H1 (cell line): ENCODE data around the gene SLC26A8. TPM values are rescaled to one million over a fixed set of nuclear protein-coding genes. Genes with fewer than 3 reads are reported as not detected.
"Not testable (repeated sequence)": the region's sequence is repeated elsewhere in the genome, so short reads cannot be mapped to it uniquely, and the experiment has no call there.

ENCODE experiments used
- CTCF ChIA-PET: fragments of 300-600 bp; sonication (Branson Sonifier 250); formaldehyde crosslinking; loops from one replicate; lab custom pipeline; 2021; ENCODE audit not compliant: partially characterized antibody; lab: Charles Lee
- POLR2A ChIA-PET: fragments of 300-600 bp; sonication (Branson Sonifier 250); formaldehyde crosslinking; loops from one replicate; lab custom pipeline; 2021; ENCODE audit warnings: inconsistent platforms; ENCODE audit not compliant: partially characterized antibody; lab: Charles Lee
- DNase-seq, 2 experiments: peaks; one replicate each; pipeline versions ENCODE4 v3.0.0 to v3.0.0-alpha.2; 2010 to 2022; ENCODE audit warnings: low spot score in 2 of 2, low read depth in 1 of 2, mixed read lengths in 1 of 2
- FAIRE-seq: peaks from 2 replicates; lab custom pipeline; 2011; peaks lifted over from hg19 to GRCh38; lab: Jason Lieb, UNC
- H2AFZ ChIP-seq: 2 replicates; pipeline ENCODE4 v1.8.1; 2012; ENCODE audit warnings: low read length, inconsistent platforms
- H2AK5ac ChIP-seq: 2 replicates; pipeline ENCODE4 v1.6.1; 2013; ENCODE audit warnings: low read depth, low read length
- H2BK120ac ChIP-seq: replicated peaks from 2 replicates; pipeline ENCODE3; 2013; ENCODE audit warnings: low read depth, low read length, inconsistent platforms
- H2BK12ac ChIP-seq: 2 replicates; pipeline ENCODE4 v1.6.1; 2013; ENCODE audit warnings: low read depth, low read length
- H2BK15ac ChIP-seq: 2 replicates; pipeline ENCODE4 v1.6.1; 2013; ENCODE audit warnings: low read length
- H2BK20ac ChIP-seq: 2 replicates; pipeline ENCODE4 v1.6.1; 2013; ENCODE audit warnings: low read length
- H2BK5ac ChIP-seq: 2 replicates; pipeline ENCODE4 v1.6.1; 2013; ENCODE audit warnings: low read depth, low read length
- H3K14ac ChIP-seq: 2 replicates; pipeline ENCODE4 v1.6.1; 2013; ENCODE audit warnings: inconsistent platforms; ENCODE audit not compliant: insufficient read length
- H3K18ac ChIP-seq: 2 replicates; pipeline ENCODE4 v1.6.1; 2013; ENCODE audit warnings: low read length; ENCODE audit errors: extremely low read depth
- H3K23ac ChIP-seq: 2 replicates; pipeline ENCODE4 v1.6.1; 2013; ENCODE audit warnings: inconsistent platforms; ENCODE audit not compliant: insufficient read length
- H3K23me2 ChIP-seq: 2 replicates; pipeline ENCODE4 v1.6.1; 2013; ENCODE audit warnings: low read depth, low read length
- H3K27ac ChIP-seq: 2 replicates; pipeline ENCODE4 v1.6.1; 2011; ENCODE audit warnings: low read depth, low read length, inconsistent platforms
- H3K27me3 ChIP-seq, 4 experiments: replicated peaks in 1 of 4; 1 replicate in 1 of 4; 2 replicates in 3 of 4; pipeline versions ENCODE4 v1.6.1 to v1.8.1; 2011 to 2013; ENCODE audit warnings: low read length in 3 of 4, mild to moderate bottlenecking in 3 of 4, inconsistent platforms in 2 of 4, mixed read lengths in 2 of 4, moderate library complexity in 1 of 4; ENCODE audit not compliant: control insufficient read depth in 3 of 4, insufficient read depth in 3 of 4; ENCODE audit errors: extremely low read depth in 1 of 4
- H3K36me3 ChIP-seq, 4 experiments: 2 replicates each; pipeline versions ENCODE4 v1.6.1 to v1.8.1; 2011 to 2013; ENCODE audit warnings: mild to moderate bottlenecking in 4 of 4, low read length in 3 of 4, moderate library complexity in 2 of 4, control low read depth in 1 of 4, inconsistent platforms in 1 of 4; ENCODE audit not compliant: insufficient read depth in 4 of 4, control insufficient read depth in 2 of 4
- H3K4ac ChIP-seq: replicated peaks from 2 replicates; pipeline ENCODE3; 2013; ENCODE audit warnings: low read length, low read depth, mixed read lengths, inconsistent platforms; ENCODE audit not compliant: insufficient read length
- H3K4me1 ChIP-seq, 4 experiments: replicated peaks in 1 of 4; 1 replicate in 1 of 4; 2 replicates in 3 of 4; pipeline versions ENCODE4 v1.6.1 to v1.8.1; 2011 to 2013; ENCODE audit warnings: low read length in 3 of 4, inconsistent platforms in 2 of 4, mixed read lengths in 1 of 4; ENCODE audit not compliant: insufficient read depth in 4 of 4, control insufficient read depth in 3 of 4
- H3K4me2 ChIP-seq, 2 experiments: 2 replicates each; pipeline versions ENCODE4 v1.6.1 to v1.8.1; 2011 to 2013; ENCODE audit warnings: low read depth in 2 of 2, low read length in 2 of 2, control low read depth in 1 of 2, inconsistent platforms in 1 of 2, mild to moderate bottlenecking in 1 of 2; ENCODE audit not compliant: insufficient read depth in 1 of 2
- H3K4me3 ChIP-seq, 4 experiments: fragments of 200-600, 300-600 bp in 1 of 4; sonication (generic), shearing (Covaris generic), sonication (Bioruptor Twin) in 1 of 4; 2 replicates each; pipeline versions ENCODE4 v1.5.1 to v1.8.1; 2011 to 2016; ENCODE audit warnings: low read length in 4 of 4, low read depth in 3 of 4, control low read depth in 2 of 4, inconsistent platforms in 2 of 4, mild to moderate bottlenecking in 2 of 4, mixed read lengths in 1 of 4, moderate library complexity in 1 of 4; ENCODE audit not compliant: insufficient read depth in 2 of 4; ENCODE audit errors: extremely low read depth in 1 of 4
- H3K56ac ChIP-seq: replicated peaks from 2 replicates; pipeline ENCODE3; 2013; ENCODE audit warnings: low read depth, mild to moderate bottlenecking, mixed read lengths, low read length, inconsistent platforms; ENCODE audit not compliant: insufficient read length
- H3K79me1 ChIP-seq: 2 replicates; pipeline ENCODE4 v1.6.1; 2013; ENCODE audit warnings: low read depth, low read length, control low read depth
- H3K79me2 ChIP-seq, 2 experiments: 2 replicates each; pipeline versions ENCODE4 v1.6.1 to v1.8.1; 2012 to 2013; ENCODE audit warnings: low read length in 2 of 2, mild to moderate bottlenecking in 2 of 2, inconsistent platforms in 1 of 2; ENCODE audit not compliant: insufficient read depth in 2 of 2, control insufficient read depth in 1 of 2
- H3K9ac ChIP-seq, 4 experiments: replicated peaks in 1 of 4; 1 replicate in 1 of 4; 2 replicates in 3 of 4; pipeline versions ENCODE4 v1.6.1 to v1.8.1; 2011 to 2013; ENCODE audit warnings: low read depth in 3 of 4, low read length in 3 of 4, control low read depth in 2 of 4, mild to moderate bottlenecking in 2 of 4, moderate library complexity in 2 of 4, inconsistent platforms in 1 of 4; ENCODE audit errors: extremely low read depth in 1 of 4
- H3K9me3 ChIP-seq, 2 experiments: 2 replicates each; pipeline versions ENCODE4 v1.6.1 to v1.8.1; 2012 to 2013; ENCODE audit warnings: mild to moderate bottlenecking in 2 of 2, moderate library complexity in 2 of 2, control low read depth in 1 of 2, inconsistent platforms in 1 of 2, low read depth in 1 of 2, low read length in 1 of 2, mixed read lengths in 1 of 2; ENCODE audit not compliant: insufficient read depth in 2 of 2
- H4K20me1 ChIP-seq, 2 experiments: replicated peaks in 1 of 2; 2 replicates each; pipeline versions ENCODE3 to v1.8.1; 2011 to 2013; ENCODE audit warnings: inconsistent platforms in 2 of 2, low read length in 2 of 2, mild to moderate bottlenecking in 1 of 2; ENCODE audit not compliant: insufficient read depth in 2 of 2, control insufficient read depth in 1 of 2
- H4K5ac ChIP-seq: 2 replicates; pipeline ENCODE4 v1.6.1; 2013; ENCODE audit warnings: low read length, low read depth, mixed read lengths, inconsistent platforms; ENCODE audit not compliant: insufficient read length
- H4K8ac ChIP-seq: 2 replicates; pipeline ENCODE4 v1.8.0; 2013; ENCODE audit warnings: mild to moderate bottlenecking, moderate library complexity, low read length, inconsistent platforms; ENCODE audit not compliant: insufficient read depth; ENCODE audit errors: extremely low read depth
- H4K91ac ChIP-seq: replicated peaks from 2 replicates; pipeline ENCODE3; 2013; ENCODE audit warnings: low read length, mixed read lengths, inconsistent platforms; ENCODE audit not compliant: insufficient read length
- WGBS, 2 experiments: shearing (Covaris generic) in 1 of 2; methylation state at CpG; one replicate each; pipeline versions ENCODE4 v1.1.6 to v1.1.7; 2013 to 2015; ENCODE audit warnings: low lambda C conversion rate in 2 of 2, mixed read lengths in 2 of 2, inconsistent platforms in 1 of 2, low coverage in 1 of 2, missing lambda C conversion rate in 1 of 2; ENCODE audit not compliant: insufficient replicate concordance in 2 of 2, insufficient coverage in 1 of 2, insufficient read length in 1 of 2; ENCODE audit errors: extremely low coverage in 1 of 2, missing lambda C conversion rate in 1 of 2; 5-methylcytosine and 5-hydroxymethylcytosine counted together
- polyA plus RNA-seq, 7 experiments: library from polyadenylated mRNA; depleted of rRNA in 3 of 7; stranded (reverse) in 5 of 7; unstranded in 2 of 7; fragments of >200 nt in 5 of 7; fragments of 200-250 nt in 2 of 7; gene quantifications; 1 replicate in 5 of 7; 2 replicates in 1 of 7; 4 replicates in 1 of 7; pipeline versions ENCODE4 v1.2.1 to v1.2.3, GENCODE V29; 2011 to 2013; ENCODE audit warnings: missing spikeins in 2 of 7, mixed read lengths in 2 of 7
- total RNA-seq: library from RNA; stranded (reverse); fragmentation: NEBNext Ultra II Directional; extraction: Animal tissue kit (Norgen Biotek cat#: 25700); gene quantifications from 2 replicates; pipeline ENCODE4 v1.2.1, GENCODE V29; 2021

SLC26A8 gene
- total and polyA plus RNA-seq, 2 of the 8 experiments (the other 6 are each of a cell fraction or from before 2014, with no cell fraction given) = 0.56 to 0.57 TPM

- not testable (repeated sequence) for H3K18ac ChIP-seq, H2BK15ac ChIP-seq, DNase-seq, FAIRE-seq, H4K20me1 ChIP-seq, H3K23ac ChIP-seq, H3K27ac ChIP-seq, H3K79me1 ChIP-seq, H2BK120ac ChIP-seq, H4K8ac ChIP-seq, H2BK20ac ChIP-seq, H3K23me2 ChIP-seq, H3K4me3 ChIP-seq, H3K56ac ChIP-seq, H3K27me3 ChIP-seq, H2AFZ ChIP-seq, H2BK5ac ChIP-seq, H3K9ac ChIP-seq, H3K14ac ChIP-seq, H3K36me3 ChIP-seq, H4K91ac ChIP-seq, H2BK12ac ChIP-seq, H4K5ac ChIP-seq, H3K4me1 ChIP-seq, H3K9me3 ChIP-seq, H3K79me2 ChIP-seq, H3K4ac ChIP-seq, H2AK5ac ChIP-seq
- 92% methylated on average over 9 of the region's 10 CpGs; no CpG with 5 or more reads in 1 of the 2 experiments for WGBS, 2 experiments
- CTCF ChIA-PET = interaction anchor here (0.6 to 1.2 kb wide), 4 partner anchors 9 to 164 kb away, joined by 3 to 4 read pairs (median 4); no protein-coding TSS in a partner anchor
- peak overlapping the region in 1 of 2 experiments; percentile 53; a peak in 1 of 4 replicates for H3K4me2 ChIP-seq
- POLR2A ChIA-PET = interaction anchor here (0.7 to 3.6 kb wide), 6 partner anchors 10 to 96 kb away, joined by 3 to 27 read pairs (median 4); partner anchors contain the start of genes MAPK14 and SRPK1
Observed at GRCh38 chr6:35931873-35932272, 92.6 kb downstream of the SLC26A8 start.
